ENCODE results near the gene DRC1.

- no peak for TF ChIP-seq CTCF (IDR thresholded peaks at IDR 0.05; ENCODE audit: poor library complexity, severe bottlenecking)
- TF ChIP-seq EZH2 (IDR thresholded peaks at IDR 0.05; ENCODE audit: borderline replicate concordance, insufficient read depth, low read length, poor library complexity, severe bottlenecking) = no peak
- TF ChIP-seq REST (IDR thresholded peaks at IDR 0.05; ENCODE audit: borderline replicate concordance) = no peak
- TF ChIP-seq SMC3 (conservative IDR thresholded peaks at IDR 0.05; ENCODE audit: poor library complexity) = no peak
- no peak for TF ChIP-seq POLR2AphosphoS5 (IDR thresholded peaks at IDR 0.05)
- TF ChIP-seq TAF1 (IDR thresholded peaks at IDR 0.05; ENCODE audit: low read depth) = no peak
- no peak for TF ChIP-seq MXI1 (conservative IDR thresholded peaks at IDR 0.05; ENCODE audit: poor library complexity, severe bottlenecking)
- no peak for TF ChIP-seq RAD21 (conservative IDR thresholded peaks at IDR 0.05)
Observed at GRCh38 chr2:26394694-26395093, 7.0 kb upstream of the DRC1 start.

Measured in neural cell (in vitro differentiated cells).